ENCODE data around the gene CAMSAP3. TPM values are rescaled to one million over a fixed set of nuclear protein-coding genes. Genes with fewer than 3 reads are reported as not detected.

CAMSAP3 gene
- total RNA-seq, 2 donors from 2014 or later, result 21.8 to 32.3 TPM

DNA sequence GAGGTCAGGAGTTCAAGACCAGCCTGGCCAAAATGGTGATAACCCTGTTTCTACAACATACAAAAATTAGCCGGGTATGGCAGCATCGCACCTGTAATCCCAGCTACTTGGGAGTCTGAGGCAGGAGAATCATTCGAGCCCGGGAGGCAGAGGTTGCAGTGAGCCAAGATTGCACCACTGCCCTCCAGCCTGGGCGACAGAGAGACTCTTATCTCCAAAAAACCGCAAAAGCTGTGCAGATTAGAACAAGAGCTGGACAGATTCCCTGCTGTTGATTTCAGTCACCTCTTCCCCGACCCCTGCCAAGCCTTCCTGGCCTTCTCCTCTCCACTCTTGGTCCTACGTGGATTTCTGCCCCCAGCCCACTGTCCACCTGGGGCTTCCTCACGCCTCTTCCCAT lies 8.3 kb downstream of the CAMSAP3 start:
- DNase-seq (no peak), ATAC-seq (no peak)
- H3K27ac ChIP-seq, result no peak overlapping the region
- intact Hi-C loops (cut with DNase I), result no loop called here
- H3K36me3 ChIP-seq (replicated peaks in 1 of 2; ENCODE audit: insufficient read depth in 1 of 2, low read depth in 2 of 2), result no peaks in the 10 kb centered on the region
- 61 to 74% methylated on average over 5 to 9 of the region's 9 CpGs for WGBS, 2 donors
- H3K9me3 ChIP-seq, result no peaks in the 10 kb centered on the region
- H3K4me1 ChIP-seq, result peaks cover 24% of the 10 kb centered on the region
- H3K4me3 ChIP-seq, result no peak overlapping the region
- TF ChIP-seq, protein P1, sequence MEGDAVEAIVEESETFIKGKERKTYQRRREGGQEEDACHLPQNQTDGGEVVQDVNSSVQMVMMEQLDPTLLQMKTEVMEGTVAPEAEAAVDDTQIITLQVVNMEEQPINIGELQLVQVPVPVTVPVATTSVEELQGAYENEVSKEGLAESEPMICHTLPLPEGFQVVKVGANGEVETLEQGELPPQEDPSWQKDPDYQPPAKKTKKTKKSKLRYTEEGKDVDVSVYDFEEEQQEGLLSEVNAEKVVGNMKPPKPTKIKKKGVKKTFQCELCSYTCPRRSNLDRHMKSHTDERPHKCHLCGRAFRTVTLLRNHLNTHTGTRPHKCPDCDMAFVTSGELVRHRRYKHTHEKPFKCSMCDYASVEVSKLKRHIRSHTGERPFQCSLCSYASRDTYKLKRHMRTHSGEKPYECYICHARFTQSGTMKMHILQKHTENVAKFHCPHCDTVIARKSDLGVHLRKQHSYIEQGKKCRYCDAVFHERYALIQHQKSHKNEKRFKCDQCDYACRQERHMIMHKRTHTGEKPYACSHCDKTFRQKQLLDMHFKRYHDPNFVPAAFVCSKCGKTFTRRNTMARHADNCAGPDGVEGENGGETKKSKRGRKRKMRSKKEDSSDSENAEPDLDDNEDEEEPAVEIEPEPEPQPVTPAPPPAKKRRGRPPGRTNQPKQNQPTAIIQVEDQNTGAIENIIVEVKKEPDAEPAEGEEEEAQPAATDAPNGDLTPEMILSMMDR (IDR thresholded peaks at IDR 0.05), result no peak
- no peak for TF ChIP-seq POLR2A (IDR thresholded peaks at IDR 0.05)
- no peaks in the 10 kb centered on the region for H3K27me3 ChIP-seq

DNA sequence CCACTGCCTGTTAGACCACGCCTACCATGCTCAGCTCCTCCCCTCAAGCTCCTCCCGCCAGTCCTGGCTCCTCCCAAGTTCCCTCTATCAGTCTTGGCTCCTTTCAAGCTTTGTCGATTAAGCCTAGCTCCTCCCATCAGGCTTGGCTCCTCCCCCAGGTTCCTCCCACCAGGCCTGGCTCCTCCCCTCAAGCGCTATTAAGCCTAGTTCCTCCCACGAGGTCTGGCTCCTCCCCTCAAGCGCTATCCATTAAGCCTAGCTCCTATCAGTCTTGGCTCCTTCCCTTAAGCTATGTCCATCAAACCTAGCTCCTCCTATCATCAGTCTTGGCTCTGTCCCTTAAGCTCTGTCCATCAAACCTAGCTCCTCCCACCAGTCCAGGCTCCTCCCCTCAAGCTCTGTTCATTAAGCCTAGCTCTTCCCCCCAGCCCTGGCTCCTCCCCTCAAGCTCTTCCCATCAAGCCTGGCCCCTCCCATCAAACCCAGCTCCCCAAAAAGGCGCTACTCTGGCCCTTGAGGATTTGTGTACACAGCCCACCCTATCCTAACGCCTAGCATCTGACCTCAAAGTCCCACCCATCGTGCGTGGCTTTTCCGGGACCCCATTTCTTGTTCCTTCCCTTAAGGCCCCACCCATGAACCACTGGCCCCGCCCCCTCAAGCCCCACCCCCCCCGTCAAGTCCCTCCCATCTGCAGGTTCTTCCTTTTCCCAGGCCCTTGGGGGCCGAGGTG lies 10.0 kb downstream of the CAMSAP3 start:
- intact Hi-C loops (cut with DNase I), result no loop called here
- 72 to 75% methylated on average over 14 of the region's 14 CpGs for WGBS, 2 donors
- Histone ChIP-seq H3K27me3 (no peaks in the 10 kb centered on the region), H3K9me3 (no peaks in the 10 kb centered on the region), H3K27ac (no peak overlapping the region), H3K36me3 (replicated peaks in 1 of 2; ENCODE audit: insufficient read depth in 1 of 2, low read depth in 2 of 2) (peaks cover 5 to 9% of the 10 kb centered on the region in 2 donors), H3K4me1 (peaks cover 24% of the 10 kb centered on the region), H3K4me3 (no peak overlapping the region)
- ATAC-seq (peak; percentile 45), DNase-seq (peak in 2 of 4 donors; percentile 40 to 46)
- TF ChIP-seq, protein P1 (IDR thresholded peaks at IDR 0.05), result no peak
- TF ChIP-seq POLR2A (IDR thresholded peaks at IDR 0.05), result no peak

DNA sequence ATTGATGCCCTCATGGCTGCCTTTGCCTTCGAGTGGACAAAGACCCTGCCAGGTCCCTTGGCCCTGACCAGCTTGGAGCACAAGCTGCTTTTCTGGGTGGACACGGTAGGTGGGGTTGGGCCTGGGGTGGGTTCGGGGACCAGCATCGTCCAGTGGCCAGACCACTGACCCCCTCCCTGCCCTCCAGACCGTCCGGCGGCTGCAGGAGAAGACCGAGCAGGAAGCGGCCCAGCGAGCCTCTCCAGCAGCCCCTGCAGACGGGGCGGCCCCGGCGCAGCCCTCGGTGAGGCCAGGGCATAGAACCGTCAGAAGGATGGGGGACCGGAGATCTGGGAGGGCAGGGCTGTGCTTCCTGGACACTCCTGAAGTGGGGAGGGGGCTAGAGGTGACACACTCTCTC lies 10.6 kb downstream of the CAMSAP3 start:
- intact Hi-C loops (cut with DNase I), result no loop called here
- ATAC-seq (no peak), DNase-seq (no peak)

DNA sequence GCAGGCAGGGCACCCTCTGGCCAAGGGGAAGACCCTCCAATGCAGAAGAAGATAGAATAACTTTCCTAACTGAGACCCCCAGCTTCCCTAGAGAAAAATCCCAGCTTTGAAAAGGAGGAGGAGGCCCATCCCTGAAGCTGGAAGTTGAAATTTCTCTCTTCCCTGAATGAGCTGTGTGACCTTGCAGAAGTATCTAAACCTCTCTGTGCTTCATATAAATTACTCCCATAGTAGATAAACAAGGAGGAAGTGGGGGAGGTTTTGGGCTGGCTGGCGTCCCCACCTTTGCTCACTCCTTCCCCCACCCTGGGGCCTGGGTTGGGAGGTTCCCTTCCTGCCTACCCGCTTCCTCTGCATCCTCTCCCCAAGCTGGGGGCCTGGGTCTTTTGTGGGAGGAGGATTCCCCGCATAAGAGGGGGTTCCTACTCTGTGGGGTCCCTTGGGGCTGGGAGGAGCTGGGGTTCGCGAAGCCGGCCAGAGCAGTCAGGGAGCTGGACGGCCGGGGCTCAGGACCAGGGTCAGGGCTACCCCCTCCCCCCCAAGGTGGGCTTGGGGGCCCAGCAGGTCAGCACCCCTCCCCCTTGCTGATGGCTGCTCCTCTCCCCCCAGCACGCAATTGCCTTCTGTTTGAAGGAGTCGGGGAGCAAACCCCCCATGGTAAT lies 11.7 kb downstream of the CAMSAP3 start:
- H3K27me3 ChIP-seq, result no peaks in the 10 kb centered on the region
- H3K4me3 ChIP-seq, result no peak overlapping the region
- no peaks in the 10 kb centered on the region for H3K9me3 ChIP-seq
- intact Hi-C loops (cut with DNase I), result no loop called here
- 89 to 94% methylated on average over 9 to 10 of the region's 10 CpGs for WGBS, 2 donors
- peaks cover 13% of the 10 kb centered on the region for H3K4me1 ChIP-seq
- no peak for TF ChIP-seq POLR2A (IDR thresholded peaks at IDR 0.05)
- TF ChIP-seq, protein P1 (IDR thresholded peaks at IDR 0.05), result no peak
- no peak for DNase-seq
- peaks cover 12 to 14% of the 10 kb centered on the region in 2 donors for H3K36me3 ChIP-seq (replicated peaks in 1 of 2; ENCODE audit: insufficient read depth in 1 of 2, low read depth in 2 of 2)
- no peak for ATAC-seq
- no peak overlapping the region for H3K27ac ChIP-seq

More for the DNA sequence above, 10.6 kb downstream of the CAMSAP3 start:
- Histone ChIP-seq H3K36me3 (replicated peaks in 1 of 2; ENCODE audit: insufficient read depth in 1 of 2, low read depth in 2 of 2) (peaks cover 5 to 14% of the 10 kb centered on the region in 2 donors), H3K4me1 (peaks cover 21% of the 10 kb centered on the region), H3K9me3 (no peaks in the 10 kb centered on the region), H3K4me3 (no peak overlapping the region), H3K27me3 (no peaks in the 10 kb centered on the region), H3K27ac (no peak overlapping the region)
- TF ChIP-seq, protein P1 (IDR thresholded peaks at IDR 0.05), result no peak
- 97% methylated on average over 15 of the region's 17 CpGs; no CpG with 5 or more reads in 1 of the 2 donors for WGBS, 2 donors

All from body of pancreas (tissue), 4 donors.